K562 (cell line): Measurements from ENCODE around the gene PCSK5. TPM values are rescaled to one million over a fixed set of nuclear protein-coding genes. Genes with fewer than 3 reads are reported as not detected.

Experiments used
- ATAC-seq: fragments of 200-7000 bp; cut with Tn5 transposase; 3 replicates; pipeline ENCODE4 v1.9.1; 2020; ENCODE audit warnings: moderate library complexity
- BruUV-seq: library from RNA; stranded (reverse); fragments of 400-500 nt; replicated peaks from 2 replicates; lab custom pipeline; 2021; lab: Mats Ljungman, UMichigan
- CTCF ChIA-PET: fragments of 300-600 bp; formaldehyde crosslinking; extraction: SDS; loops from one replicate; lab custom pipeline; 2021; ENCODE audit warnings: low intra/inter-chr PET ratio; lab: Yijun Ruan, JAX
- POLR2A ChIA-PET: fragments of 300-600, 350-650 bp; sonication (Branson Sonifier 250); formaldehyde crosslinking; extraction: SDS; loops from one replicate; lab custom pipeline; 2021; ENCODE audit warnings: antibody characterized with exemption, inconsistent platforms; lab: Yijun Ruan, JAX
- DNase-seq, 4 experiments: peaks; one replicate each; pipeline versions ENCODE4 v3.0.0 to v3.0.0-alpha.2; 2011 to 2018; ENCODE audit warnings: low spot score in 3 of 4, mixed read lengths in 3 of 4; ENCODE audit errors: extremely low read depth in 1 of 4
- FAIRE-seq: peaks from 2 replicates; lab custom pipeline; 2011; peaks lifted over from hg19 to GRCh38; lab: Jason Lieb, UNC
- H2AFZ ChIP-seq: 2 replicates; pipeline ENCODE4 v1.6.0; 2011; ENCODE audit warnings: low read depth, low read length, control low read depth, inconsistent platforms
- H3K27ac ChIP-seq: fragments of 200-600 bp; 3 replicates; pipeline ENCODE4 v1.8.0; 2011; ENCODE audit warnings: low read depth, mild to moderate bottlenecking, control low read depth, inconsistent platforms, low read length, moderate library complexity, mixed read lengths; ENCODE audit errors: extremely low read depth
- H3K27me3 ChIP-seq, 2 experiments: fragments of 300-600 bp in 1 of 2; 2 replicates in 1 of 2; 3 replicates in 1 of 2; pipeline versions ENCODE4 v1.6.0 to v1.8.0; 2011; ENCODE audit warnings: inconsistent platforms in 2 of 2, low read length in 2 of 2, mild to moderate bottlenecking in 1 of 2, mixed read lengths in 1 of 2, moderate library complexity in 1 of 2; ENCODE audit not compliant: control insufficient read depth in 2 of 2, insufficient read depth in 2 of 2
- H3K36me3 ChIP-seq: fragments of 300-600 bp; 3 replicates; pipeline ENCODE4 v1.8.0; 2011; ENCODE audit warnings: mild to moderate bottlenecking, low read length, inconsistent platforms; ENCODE audit not compliant: control insufficient read depth, insufficient read depth
- H3K4me1 ChIP-seq, 2 experiments: fragments of 200-600 bp in 1 of 2; replicated peaks in 1 of 2; 2 replicates in 1 of 2; 3 replicates in 1 of 2; pipeline versions ENCODE4 v1.5.1 to v1.8.0; 2011; ENCODE audit warnings: inconsistent platforms in 2 of 2, low read length in 2 of 2, mild to moderate bottlenecking in 1 of 2, mixed read lengths in 1 of 2, moderate library complexity in 1 of 2; ENCODE audit not compliant: control insufficient read depth in 2 of 2, insufficient read depth in 2 of 2
- H3K4me2 ChIP-seq: 2 replicates; pipeline ENCODE4 v1.6.1; 2011; ENCODE audit warnings: low read length, control low read depth, inconsistent platforms, mixed read lengths; ENCODE audit not compliant: insufficient read depth
- H3K4me3 ChIP-seq: fragments of 200-600 bp; sonication (generic), shearing (Covaris generic); 2 replicates; pipeline ENCODE4 v1.5.1; 2016; ENCODE audit warnings: control low read depth, inconsistent platforms
- H3K79me2 ChIP-seq: fragments of 200-600 bp; 3 replicates; pipeline ENCODE4 v1.8.0; 2011; ENCODE audit warnings: low read length, inconsistent platforms; ENCODE audit not compliant: control insufficient read depth, insufficient read depth
- H3K9ac ChIP-seq, 2 experiments: 2 replicates each; pipeline versions ENCODE4 v1.6.0 to v1.6.1; 2011; ENCODE audit warnings: low read depth in 2 of 2, low read length in 2 of 2, control low read depth in 1 of 2, inconsistent platforms in 1 of 2, mild to moderate bottlenecking in 1 of 2, mixed read lengths in 1 of 2; ENCODE audit not compliant: insufficient read depth in 1 of 2
- H3K9me1 ChIP-seq: one replicate; pipeline ENCODE4 v1.6.0; 2011; ENCODE audit warnings: inconsistent platforms, mild to moderate bottlenecking, low read length, moderate library complexity; ENCODE audit not compliant: control insufficient read depth, insufficient read depth
- H3K9me3 ChIP-seq: replicated peaks from 2 replicates; pipeline ENCODE4 v1.5.1; 2011; ENCODE audit warnings: low read depth, low read length, inconsistent platforms; ENCODE audit not compliant: control insufficient read depth, insufficient read depth
- H4K20me1 ChIP-seq: replicated peaks from 2 replicates; pipeline ENCODE4 v1.6.1; 2011; ENCODE audit warnings: low read length, inconsistent platforms, mixed read lengths; ENCODE audit not compliant: control insufficient read depth, insufficient read depth
- ATF7 ChIP-seq: fragments of 450-650 bp; IDR thresholded peaks from 2 replicates; pipeline ENCODE4 v1.7.1; 2014; ENCODE audit warnings: mild to moderate bottlenecking, moderate library complexity
- BCL6 ChIP-seq: fragments of 250-450 bp; sonication (Bioruptor Pico); IDR thresholded peaks from 2 replicates; pipeline ENCODE4 v1.4.0; 2020
- CBX2 ChIP-seq: fragments of 200-600 bp; sonication (generic); IDR thresholded peaks from one replicate; pipeline ENCODE4 v1.6.1; 2012; ENCODE audit warnings: mild to moderate bottlenecking, low read length, inconsistent platforms; ENCODE audit not compliant: insufficient read depth, poor library complexity, severe bottlenecking
- CCNT2 ChIP-seq: IDR thresholded peaks from 2 replicates; pipeline ENCODE4 v1.6.1; 2011; ENCODE audit warnings: borderline replicate concordance, low read depth, mild to moderate bottlenecking, moderate library complexity, mixed read lengths, low read length; ENCODE audit not compliant: insufficient read length; ENCODE audit errors: extremely low read depth
- HDAC2 ChIP-seq: fragments of 450-650 bp; IDR thresholded peaks from 2 replicates; pipeline ENCODE4 v1.6.1; 2016; ENCODE audit warnings: mild to moderate bottlenecking
- KAT7 ChIP-seq: sonication (generic); formaldehyde crosslinking; IDR thresholded peaks from 2 replicates; pipeline ENCODE4 v1.8.0; 2022; ENCODE audit warnings: missing genetic modification reagents, mild to moderate bottlenecking, borderline replicate concordance
- MAFG ChIP-seq: fragments of 450-650 bp; conservative IDR thresholded peaks from 2 replicates; pipeline ENCODE4 v1.6.1; 2016; ENCODE audit warnings: missing genetic modification characterization, missing compliant biosample characterization
- NCOR1 ChIP-seq: fragments of 450-650 bp; IDR thresholded peaks from 2 replicates; pipeline ENCODE4 v1.6.1; 2016; ENCODE audit warnings: mild to moderate bottlenecking, moderate library complexity
- POLR3A ChIP-seq: IDR thresholded peaks from 2 replicates; pipeline ENCODE4 v1.6.1; 2011; ENCODE audit warnings: borderline replicate concordance, mild to moderate bottlenecking, moderate library complexity; ENCODE audit not compliant: insufficient read length, insufficient read depth; ENCODE audit errors: extremely low read depth
- PPARD ChIP-seq: fragments of 250-450 bp; sonication (Bioruptor Pico); IDR thresholded peaks from 2 replicates; pipeline ENCODE4 v1.8.0; 2022; ENCODE audit warnings: inconsistent platforms, mild to moderate bottlenecking, moderate library complexity
- ZBTB17 ChIP-seq: fragments of 450-650 bp; formaldehyde crosslinking; IDR thresholded peaks from 2 replicates; pipeline ENCODE4 v1.4.0; 2020; ENCODE audit warnings: mild to moderate bottlenecking
- ZNF324 ChIP-seq: fragments of 250-450 bp; sonication (Bioruptor Pico); IDR thresholded peaks from 2 replicates; pipeline ENCODE4 v1.4.0; 2020; ENCODE audit warnings: mild to moderate bottlenecking
- ZNF76 ChIP-seq: fragments of 250-450 bp; sonication (Bioruptor Pico); IDR thresholded peaks from 2 replicates; pipeline ENCODE4 v1.4.0; 2020; ENCODE audit warnings: mild to moderate bottlenecking, moderate library complexity, borderline replicate concordance
- WGBS: fragments of 100-300 bp; shearing (Covaris generic); methylation state at CpG from one replicate; pipeline ENCODE4 v1.1.6; 2016; ENCODE audit warnings: low coverage, mixed read lengths; ENCODE audit not compliant: insufficient coverage; ENCODE audit errors: missing lambda C conversion rate; 5-methylcytosine and 5-hydroxymethylcytosine counted together
- in situ Hi-C: fragments of 300-500 bp; cut with MboI; formaldehyde crosslinking; loops from 4 replicates; pipeline ENCODE4 v1.15.0; 2018; ENCODE audit warnings: inconsistent platforms, mixed read lengths
- intact Hi-C: fragments of 100-400 bp; cut with micrococcal nuclease; formaldehyde crosslinking; loops from 2 replicates; pipeline ENCODE4 v1.14.2; 2022
- polyA plus RNA-seq, 8 experiments: library from polyadenylated mRNA; depleted of rRNA in 4 of 8; stranded (reverse) in 5 of 8; unstranded in 3 of 8; fragments of >200 nt; fragmentation: Nextera tagmentation in 2 of 8; fragmentation: Illumina TruSeq in 1 of 8; extraction: Ambion mirVana in 2 of 8; extraction: Trizol in 1 of 8; gene quantifications; 2 replicates each; pipeline versions ENCODE4 v1.2.1 to v1.2.3, GENCODE V29; 2011 to 2014; ENCODE audit warnings: inconsistent platforms in 1 of 8, missing spikeins in 1 of 8
- total RNA-seq, 7 experiments: library from RNA; depleted of rRNA in 6 of 7; stranded (reverse); fragments of >200 nt in 6 of 7; fragmentation: Illumina TruSeq in 2 of 7; extraction: Trizol in 2 of 7; gene quantifications; 2 replicates each; pipeline versions ENCODE4 v1.2.1 to v1.2.3, GENCODE V29; 2011 to 2021; ENCODE audit warnings: low replicate concordance in 1 of 7
- TF ChIP-seq, protein P1 (sequence below): fragments of 450-650 bp; IDR thresholded peaks from 2 replicates; pipeline ENCODE4 v1.6.1; 2016

PCSK5 gene
- total and polyA plus RNA-seq, 9 of the 15 experiments (the other 6 are each of a cell fraction or from before 2014, with no cell fraction given), result not detected

DNA sequence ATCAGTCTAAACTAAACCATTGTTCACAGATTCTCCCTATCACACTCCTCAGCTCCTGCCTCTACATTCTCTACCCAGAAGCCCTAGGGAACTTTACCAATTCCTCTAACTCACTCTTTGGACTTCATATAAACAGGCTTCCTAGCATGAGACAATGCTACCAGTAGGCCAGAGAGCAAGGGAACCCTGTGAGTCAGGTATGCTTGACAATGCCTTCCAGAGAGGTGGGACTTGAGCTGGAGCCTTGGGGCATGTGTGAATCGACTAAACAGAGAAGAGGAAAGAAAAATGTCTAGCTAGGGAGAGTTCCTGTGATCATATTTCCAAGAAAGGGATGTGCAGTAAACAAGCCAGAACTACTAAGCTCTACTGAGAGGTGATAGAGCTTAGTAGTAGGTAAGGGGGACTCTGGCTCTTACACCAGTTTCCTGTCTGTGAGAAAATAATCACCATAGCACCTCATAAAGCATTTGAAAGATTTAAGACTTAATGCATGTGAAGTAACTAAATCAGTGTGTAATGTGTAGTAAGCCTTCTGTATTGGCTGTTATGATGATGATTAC, 510.1 kb downstream of the PCSK5 start:
- BruUV-seq, result no TSS peak
- CTCF ChIA-PET, result no interaction called here
- no peak overlapping the region for H3K4me2 ChIP-seq

DNA sequence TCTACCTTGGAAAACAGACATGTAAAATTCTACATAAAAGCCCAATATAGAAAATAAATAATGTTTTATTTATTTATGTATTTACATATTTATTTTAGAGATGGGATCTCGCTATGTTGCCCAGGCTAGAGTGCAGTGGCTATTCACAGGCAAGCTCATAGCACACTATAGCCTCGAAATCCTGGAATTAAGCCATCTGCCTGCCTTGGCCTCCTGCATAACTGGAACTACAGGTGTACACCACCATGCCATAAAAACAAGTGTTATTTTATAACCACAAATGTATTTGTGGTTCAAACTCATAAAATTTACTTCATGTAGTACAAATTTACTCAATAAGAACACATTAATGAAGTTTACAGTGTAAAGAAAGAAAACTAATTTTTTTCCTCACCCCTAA, 510.7 kb downstream of the PCSK5 start:
- in situ Hi-C loops, result no loop called here
- H3K9me3 ChIP-seq, result no peaks in the 10 kb centered on the region
- H3K9ac ChIP-seq, result no peak overlapping the region
- WGBS, result 12% methylated on average over 2 of the region's 2 CpGs
- no peaks in the 10 kb centered on the region for H3K36me3 ChIP-seq
- CTCF ChIA-PET, result no interaction called here
- no peak overlapping the region for H2AFZ ChIP-seq
- BruUV-seq, result no TSS peak
- H3K79me2 ChIP-seq, result no peaks in the 10 kb centered on the region
- H3K4me3 ChIP-seq, result no peak overlapping the region
- ATAC-seq (no peak), FAIRE-seq (no peak), DNase-seq (no peak)
- peaks cover 0 to 3% of the 10 kb centered on the region in 2 experiments; a peak in 1 of 5 replicates for H3K4me1 ChIP-seq
- H3K4me2 ChIP-seq, result no peak overlapping the region
- TF ChIP-seq ZNF76 (CRISPR knock-in tag) (no peak), NCOR1 (no peak), POLR3A (no peak), PPARD (CRISPR knock-in tag) (no peak), BCL6 (CRISPR knock-in tag) (no peak), MAFG (no peak), KAT7 (CRISPR knock-in tag) (no peak), ATF7 (no peak), CCNT2 (no peak), CBX2 (no peak), ZNF324 (no peak), ZBTB17 (CRISPR knock-in tag) (no peak)
- TF ChIP-seq, protein P1, sequence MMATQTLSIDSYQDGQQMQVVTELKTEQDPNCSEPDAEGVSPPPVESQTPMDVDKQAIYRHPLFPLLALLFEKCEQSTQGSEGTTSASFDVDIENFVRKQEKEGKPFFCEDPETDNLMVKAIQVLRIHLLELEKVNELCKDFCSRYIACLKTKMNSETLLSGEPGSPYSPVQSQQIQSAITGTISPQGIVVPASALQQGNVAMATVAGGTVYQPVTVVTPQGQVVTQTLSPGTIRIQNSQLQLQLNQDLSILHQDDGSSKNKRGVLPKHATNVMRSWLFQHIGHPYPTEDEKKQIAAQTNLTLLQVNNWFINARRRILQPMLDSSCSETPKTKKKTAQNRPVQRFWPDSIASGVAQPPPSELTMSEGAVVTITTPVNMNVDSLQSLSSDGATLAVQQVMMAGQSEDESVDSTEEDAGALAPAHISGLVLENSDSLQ, result no peak
- intact Hi-C loops, result loop anchor here (10.0 kb wide), 1 partner anchor 54 kb away; the partner anchor contains the start of gene GCNT1
- H3K27ac ChIP-seq, result no peak overlapping the region
- H3K27me3 ChIP-seq, result no peaks in the 10 kb centered on the region
- POLR2A ChIA-PET, result no interaction called here
- no peaks in the 10 kb centered on the region for H4K20me1 ChIP-seq
- no peaks in the 10 kb centered on the region for H3K9me1 ChIP-seq

More for the DNA sequence above, 510.1 kb downstream of the PCSK5 start:
- Histone ChIP-seq H3K4me1 (peaks cover 0 to 3% of the 10 kb centered on the region in 2 experiments; a peak in 1 of 5 replicates), H3K79me2 (no peaks in the 10 kb centered on the region), H2AFZ (no peak overlapping the region), H3K9me3 (no peaks in the 10 kb centered on the region), H3K27me3 (no peaks in the 10 kb centered on the region), H3K9me1 (no peaks in the 10 kb centered on the region), H4K20me1 (no peaks in the 10 kb centered on the region), H3K36me3 (no peaks in the 10 kb centered on the region), H3K4me3 (no peak overlapping the region), H3K27ac (no peak overlapping the region), H3K9ac (no peak overlapping the region)
- 0% methylated on average over 1 of the region's 1 CpG for WGBS
- ATAC-seq (no peak), DNase-seq (no peak), FAIRE-seq (no peak)
- TF ChIP-seq HDAC2, result no peak
- intact Hi-C loops, result loop anchor here (10.0 kb wide), 1 partner anchor 54 kb away; the partner anchor contains the start of gene GCNT1
- in situ Hi-C loops, result no loop called here
- POLR2A ChIA-PET, result no interaction called here
